Hepatic stellate cell (primary cell): ENCODE measurements around the gene MED27.
A peak's percentile ranks its signal among the peaks of the same experiment; 100 is the strongest.
"Not testable (repeated sequence)": the region's sequence is repeated elsewhere in the genome, so short reads cannot be mapped to it uniquely, and the experiment has no call there.

Experiments
- DNase-seq: peaks from one replicate; pipeline ENCODE4 v3.0.0; 2011; ENCODE audit warnings: low spot score

The MED27 gene

GRCh38 chr9:131923132-131923671 is 156.5 kb downstream of the MED27 start:
- no peak for DNase-seq

GRCh38 chr9:131921635-131922034 is 158.0 kb downstream of the MED27 start:
- DNase-seq: not testable (repeated sequence)

- no peak for DNase-seq
Measured at GRCh38 chr9:131919216-131919615, 160.5 kb downstream of the MED27 start.

- DNase-seq: no peak
Measured at GRCh38 chr9:131918481-131918880, 161.2 kb downstream of the MED27 start.

GRCh38 chr9:131917009-131917408 is 162.7 kb downstream of the MED27 start:
- no peak for DNase-seq

GRCh38 chr9:131915181-131915580 is 164.5 kb downstream of the MED27 start:
- peak; percentile 13 for DNase-seq

GRCh38 chr9:131912671-131913070 is 167.0 kb downstream of the MED27 start:
- DNase-seq: no peak

GRCh38 chr9:131912069-131912468 is 167.6 kb downstream of the MED27 start:
- DNase-seq: no peak

- no peak for DNase-seq
Measured at GRCh38 chr9:131910572-131910971, 169.1 kb downstream of the MED27 start.

- no peak for DNase-seq
Measured at GRCh38 chr9:131905144-131905543, 174.5 kb downstream of the MED27 start.

- no peak for DNase-seq
Measured at GRCh38 chr9:131899296-131900228, 180.1 kb downstream of the MED27 start.

- no peak for DNase-seq
Measured at GRCh38 chr9:131892902-131893500, 186.7 kb downstream of the MED27 start.

- DNase-seq: no peak
Measured at GRCh38 chr9:131892162-131892707, 187.4 kb downstream of the MED27 start.

GRCh38 chr9:131891598-131891997 is 188.1 kb downstream of the MED27 start:
- no peak for DNase-seq

GRCh38 chr9:131889437-131890251 is 190.0 kb downstream of the MED27 start:
- DNase-seq: no peak

GRCh38 chr9:131888923-131889322 is 190.7 kb downstream of the MED27 start:
- no peak for DNase-seq

- no peak for DNase-seq
Measured at GRCh38 chr9:131887680-131888079, 192.0 kb downstream of the MED27 start.

- peak; percentile 49 for DNase-seq
Measured at GRCh38 chr9:131886826-131887225, 192.8 kb downstream of the MED27 start.

- DNase-seq: no peak
Measured at GRCh38 chr9:131885144-131885609, 194.5 kb downstream of the MED27 start.

GRCh38 chr9:131884222-131884621 is 195.4 kb downstream of the MED27 start:
- DNase-seq: no peak

- no peak for DNase-seq
Measured at GRCh38 chr9:131880833-131881583, 198.7 kb downstream of the MED27 start.
